Measurements from ENCODE around the gene RANBP2.
"Not testable (repeated sequence)": the region's sequence is repeated elsewhere in the genome, so short reads cannot be mapped to it uniquely, and the experiment has no call there.

DNA sequence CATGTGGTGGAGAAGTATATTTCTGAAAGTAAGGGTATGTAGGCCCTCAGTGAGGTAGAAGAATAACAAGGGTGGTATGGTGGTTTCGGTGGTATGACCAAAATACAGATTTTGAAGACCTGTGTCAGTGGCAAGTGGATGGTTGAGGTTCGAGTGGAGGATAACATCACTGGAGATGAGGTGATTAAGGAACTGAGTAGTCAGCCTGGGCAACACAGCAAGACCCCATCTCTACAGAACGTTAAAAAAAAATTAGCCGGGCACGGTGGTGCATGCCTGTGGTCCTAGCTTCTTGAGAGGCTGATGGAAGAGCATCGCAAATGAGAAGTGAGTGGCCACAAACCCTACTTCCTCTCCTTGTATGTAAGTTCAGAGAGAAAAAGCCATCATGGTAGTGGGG is 15.4 kb downstream of the RANBP2 start:
- TF ChIP-seq, protein P1, sequence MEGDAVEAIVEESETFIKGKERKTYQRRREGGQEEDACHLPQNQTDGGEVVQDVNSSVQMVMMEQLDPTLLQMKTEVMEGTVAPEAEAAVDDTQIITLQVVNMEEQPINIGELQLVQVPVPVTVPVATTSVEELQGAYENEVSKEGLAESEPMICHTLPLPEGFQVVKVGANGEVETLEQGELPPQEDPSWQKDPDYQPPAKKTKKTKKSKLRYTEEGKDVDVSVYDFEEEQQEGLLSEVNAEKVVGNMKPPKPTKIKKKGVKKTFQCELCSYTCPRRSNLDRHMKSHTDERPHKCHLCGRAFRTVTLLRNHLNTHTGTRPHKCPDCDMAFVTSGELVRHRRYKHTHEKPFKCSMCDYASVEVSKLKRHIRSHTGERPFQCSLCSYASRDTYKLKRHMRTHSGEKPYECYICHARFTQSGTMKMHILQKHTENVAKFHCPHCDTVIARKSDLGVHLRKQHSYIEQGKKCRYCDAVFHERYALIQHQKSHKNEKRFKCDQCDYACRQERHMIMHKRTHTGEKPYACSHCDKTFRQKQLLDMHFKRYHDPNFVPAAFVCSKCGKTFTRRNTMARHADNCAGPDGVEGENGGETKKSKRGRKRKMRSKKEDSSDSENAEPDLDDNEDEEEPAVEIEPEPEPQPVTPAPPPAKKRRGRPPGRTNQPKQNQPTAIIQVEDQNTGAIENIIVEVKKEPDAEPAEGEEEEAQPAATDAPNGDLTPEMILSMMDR (IDR thresholded peaks at IDR 0.05) = not testable (repeated sequence)
- TF ChIP-seq POLR2A (IDR thresholded peaks at IDR 0.05) = not testable (repeated sequence)

Measured in body of pancreas (tissue), 4 donors.